ENCODE measurements around the gene WDR86. TPM values are rescaled to one million over a fixed set of nuclear protein-coding genes. Genes with fewer than 3 reads are reported as not detected.
A peak's percentile ranks its signal among the peaks of the same experiment; 100 is the strongest.

The WDR86 gene
- total RNA-seq, 1 experiment from 2014 or later, result not detected

- DNase-seq (ENCODE audit: low read depth), result no peak
Measured at GRCh38 chr7:151380199-151381097, 29.4 kb downstream of the WDR86 start.

DNA sequence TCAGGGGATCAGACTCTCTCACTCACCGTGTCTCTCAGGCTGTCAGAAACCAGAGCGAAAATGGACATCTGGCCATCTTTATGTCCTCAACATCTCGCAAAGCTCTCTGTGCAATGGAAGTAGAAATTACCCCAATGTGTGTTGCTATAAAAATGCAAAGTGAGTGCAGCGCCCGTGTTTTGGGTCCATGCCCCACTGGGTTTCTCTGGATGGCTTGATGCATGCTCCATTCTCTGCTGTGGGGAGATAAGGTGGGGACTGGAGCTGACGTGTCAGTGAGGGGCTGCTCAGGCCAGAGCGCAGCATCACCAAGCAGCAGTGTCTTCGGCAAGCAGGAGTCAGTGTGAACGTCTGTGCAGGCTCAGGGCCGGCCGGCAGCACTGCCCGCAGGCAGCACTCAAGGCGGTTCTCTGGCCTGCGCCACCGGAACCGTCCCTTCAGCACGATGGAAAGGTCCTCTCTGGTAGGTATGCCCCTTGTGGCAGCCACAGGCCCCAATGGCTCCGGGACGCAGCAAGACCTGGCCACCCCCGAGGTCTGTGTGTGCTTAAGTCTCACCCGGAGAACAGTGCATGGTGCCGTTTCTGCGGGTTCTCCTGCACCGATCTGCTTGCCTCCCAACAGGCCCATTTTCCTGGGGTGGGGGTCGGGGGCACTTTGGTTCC, 30.2 kb downstream of the WDR86 start:
- DNase-seq (ENCODE audit: low read depth), result no peak

GRCh38 chr7:151379193-151379520, 30.7 kb downstream of the WDR86 start:
- DNase-seq (ENCODE audit: low read depth), result no peak

- DNase-seq (ENCODE audit: low read depth), result no peak
Measured at GRCh38 chr7:151378496-151379192, 31.2 kb downstream of the WDR86 start.

GRCh38 chr7:151378011-151378410, 31.8 kb downstream of the WDR86 start:
- DNase-seq (ENCODE audit: low read depth), result no peak

GRCh38 chr7:151377406-151377805, 32.4 kb downstream of the WDR86 start:
- no peak for DNase-seq (ENCODE audit: low read depth)

DNA sequence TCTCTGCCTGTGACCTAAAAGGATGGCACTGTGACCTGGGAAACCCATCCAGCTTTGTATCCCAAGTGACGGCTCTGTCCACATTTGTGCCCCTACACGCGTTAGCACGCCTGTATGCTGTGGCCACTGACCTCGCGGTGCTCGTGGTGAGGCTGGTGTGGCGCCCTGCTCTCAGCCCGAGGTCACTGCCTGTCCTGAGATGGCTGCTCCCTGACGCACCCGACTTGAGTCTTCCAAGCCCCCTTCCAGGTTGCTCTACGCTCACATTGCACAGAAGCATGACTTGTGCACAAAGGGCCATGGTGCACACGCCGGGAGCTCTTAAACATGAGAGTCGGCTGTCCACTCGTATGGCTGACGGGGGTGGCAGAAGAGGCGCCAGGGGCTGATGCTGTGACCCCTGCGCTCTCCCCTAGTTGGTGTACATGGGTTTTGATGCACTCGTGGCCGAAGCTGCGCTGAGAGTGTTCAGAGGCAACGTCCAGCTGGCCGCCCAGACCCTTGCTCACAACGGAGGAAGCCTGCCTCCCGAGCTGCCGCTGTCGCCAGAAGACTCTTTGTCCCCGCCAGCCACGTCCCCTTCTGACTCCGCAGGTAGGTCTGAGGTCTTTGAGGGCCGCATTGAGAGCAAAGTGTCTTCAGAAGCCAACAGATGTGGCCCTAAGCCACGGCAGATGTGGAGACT, 33.5 kb downstream of the WDR86 start:
- DNase-seq (ENCODE audit: low read depth), result no peak

- no peak for DNase-seq (ENCODE audit: low read depth)
Measured at GRCh38 chr7:151375530-151376217, 34.2 kb downstream of the WDR86 start.

DNA sequence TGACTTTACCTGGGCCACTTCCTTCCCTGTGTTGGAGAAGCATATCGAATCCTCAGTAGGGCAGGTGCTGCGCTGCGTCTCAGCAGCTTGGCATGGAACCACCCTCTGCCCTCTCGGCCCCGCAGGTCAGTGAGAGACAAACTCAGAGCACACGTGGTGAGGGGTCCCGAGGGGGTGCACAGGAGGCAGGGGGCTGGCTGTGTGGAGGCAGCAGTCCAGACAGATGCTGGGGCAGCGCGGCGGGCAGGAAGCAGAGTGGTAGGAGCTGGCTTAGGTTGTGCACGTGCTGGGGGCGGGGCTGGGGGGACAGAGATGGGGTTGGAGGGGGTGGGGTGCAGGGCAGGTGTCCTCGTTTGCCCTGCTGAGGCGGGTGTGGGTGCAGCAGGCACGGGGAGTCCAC, 35.1 kb downstream of the WDR86 start:
- no peak for DNase-seq (ENCODE audit: low read depth)

DNA sequence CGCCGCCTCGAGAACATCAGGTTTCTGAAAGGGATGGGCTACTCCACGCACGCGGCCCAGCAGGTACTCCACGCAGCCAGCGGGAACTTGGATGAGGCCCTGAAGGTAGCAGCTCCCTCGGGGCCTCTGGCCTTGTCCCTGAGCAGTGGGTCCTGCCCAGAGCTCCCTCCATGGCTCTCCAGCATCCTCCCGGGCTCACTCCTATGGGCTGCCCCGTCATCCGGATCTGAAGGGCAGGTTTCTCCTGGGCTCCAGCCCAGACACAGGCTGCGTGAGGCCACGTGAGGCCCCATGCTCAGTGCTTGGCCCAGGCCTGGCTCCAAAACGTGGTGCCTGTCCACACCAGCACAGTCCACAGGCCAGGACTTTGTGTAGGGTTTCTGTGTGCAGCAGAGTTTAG, 35.7 kb downstream of the WDR86 start:
- no peak for DNase-seq (ENCODE audit: low read depth)

DNA sequence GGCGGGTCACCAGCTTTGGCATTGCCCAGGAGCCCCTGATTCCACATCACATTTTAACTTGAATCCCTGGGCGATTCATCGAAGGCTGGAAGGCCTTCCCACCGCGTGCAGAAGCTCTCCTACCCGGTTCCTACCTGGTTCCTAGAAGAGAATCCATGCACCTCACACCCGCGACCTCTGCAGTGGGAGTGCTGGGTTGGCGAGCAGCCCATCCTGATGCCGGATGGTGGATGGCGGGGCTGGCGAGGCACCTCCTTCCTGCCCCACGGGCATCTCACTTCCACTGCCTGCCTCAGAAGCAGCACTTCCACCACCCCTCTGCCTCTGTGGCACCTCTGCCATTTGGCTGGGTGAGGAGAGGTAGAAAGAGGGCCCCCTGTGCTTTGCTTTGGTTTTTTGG, 36.2 kb downstream of the WDR86 start:
- no peak for DNase-seq (ENCODE audit: low read depth)

- no peak for DNase-seq (ENCODE audit: low read depth)
Measured at GRCh38 chr7:151372612-151373265, 37.1 kb downstream of the WDR86 start.

- DNase-seq (ENCODE audit: low read depth), result no peak
Measured at GRCh38 chr7:151371266-151371665, 38.6 kb downstream of the WDR86 start.

DNA sequence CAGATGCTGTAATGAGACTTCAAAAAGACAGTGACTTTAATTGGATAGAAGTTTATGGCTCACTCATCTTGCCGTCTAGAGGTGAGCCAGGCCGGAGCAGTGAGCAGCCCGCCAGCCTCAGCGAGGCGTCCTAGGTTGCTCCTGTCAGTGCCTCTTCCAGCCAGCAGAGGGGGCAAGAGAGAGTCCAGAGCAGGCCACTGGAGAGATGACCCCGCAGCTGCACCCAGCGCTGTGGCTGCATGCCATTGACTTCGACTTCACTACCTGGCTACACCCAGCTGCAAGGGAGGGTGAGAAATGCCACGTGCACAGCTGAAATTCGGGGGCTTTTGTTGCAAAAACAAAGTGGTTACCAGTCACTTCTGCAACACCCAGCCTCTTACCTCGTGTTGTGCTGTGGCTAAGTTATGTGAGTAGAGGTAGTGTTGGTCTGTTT, 41.7 kb downstream of the WDR86 start:
- DNase-seq (ENCODE audit: low read depth), result peak; percentile 76

DNA sequence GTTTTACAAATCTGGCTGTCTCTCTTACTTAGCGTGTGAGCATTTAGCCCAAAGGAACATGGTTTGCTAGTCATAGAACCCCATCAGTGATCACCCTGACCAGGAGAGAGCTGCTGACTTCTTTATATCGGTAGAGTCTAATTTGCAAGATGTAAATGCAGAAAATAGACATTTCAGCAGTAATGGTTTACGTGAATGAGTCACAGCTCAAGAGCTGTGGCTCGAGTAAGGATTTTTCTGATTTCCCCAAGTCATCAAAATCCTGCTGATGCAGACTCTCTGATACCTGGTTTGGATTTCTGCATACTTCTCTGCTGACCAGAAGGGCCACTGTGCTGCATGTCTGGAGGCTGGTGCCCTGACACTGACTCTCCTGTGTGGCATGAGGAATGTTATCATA, 42.6 kb downstream of the WDR86 start:
- DNase-seq (ENCODE audit: low read depth), result no peak

DNA sequence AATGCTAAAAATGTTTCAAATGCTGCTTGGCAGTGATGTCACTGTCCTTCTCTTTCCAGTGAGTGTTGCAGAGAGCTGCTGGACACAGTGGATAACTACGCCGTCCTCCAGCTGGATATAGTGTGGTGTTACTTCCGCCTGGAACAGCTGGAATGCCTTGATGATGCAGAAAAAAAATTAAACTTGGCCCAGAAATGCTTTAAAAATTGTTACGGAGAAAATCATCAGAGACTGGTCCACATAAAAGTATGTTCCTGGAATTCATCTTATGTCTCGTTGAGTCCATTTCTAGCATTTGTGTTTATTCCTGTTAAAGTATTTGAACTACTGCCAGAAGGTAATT, 43.0 kb downstream of the WDR86 start:
- DNase-seq (ENCODE audit: low read depth), result no peak

DNA sequence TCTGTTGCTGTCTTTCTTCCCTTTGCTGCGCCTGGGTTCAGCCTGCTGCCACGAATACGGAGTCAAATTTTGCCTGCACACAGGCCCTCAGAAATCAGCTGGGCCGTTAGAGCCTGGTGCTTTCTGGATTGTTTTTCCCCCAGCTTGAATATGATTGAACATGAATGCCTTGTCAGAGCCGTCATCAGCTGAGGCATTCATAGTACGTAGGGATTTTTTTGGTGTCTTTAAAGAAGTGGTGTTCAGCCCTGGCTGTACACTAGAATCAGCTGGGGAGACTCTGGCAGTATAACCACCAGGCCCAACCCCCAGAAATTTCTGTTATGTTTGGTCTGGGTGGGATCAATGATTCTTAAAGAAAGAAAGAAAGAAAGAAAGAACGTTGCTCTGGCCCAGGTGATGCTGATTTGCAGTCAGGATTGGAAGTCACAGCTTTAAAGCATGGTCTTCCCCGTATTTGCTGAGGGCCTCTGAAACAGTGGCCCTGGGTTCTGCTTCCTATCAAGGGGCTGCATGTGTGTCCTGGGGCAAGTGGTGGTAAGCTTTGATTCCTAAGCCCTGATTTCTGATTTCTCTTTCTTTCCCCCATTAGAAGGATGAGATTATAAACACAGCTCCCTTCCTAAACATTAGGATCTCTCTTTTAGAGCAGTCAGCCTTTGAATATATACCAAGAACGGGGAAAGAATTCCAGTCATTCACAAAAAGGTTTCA, 43.5 kb downstream of the WDR86 start:
- no peak for DNase-seq (ENCODE audit: low read depth)

- no peak for DNase-seq (ENCODE audit: low read depth)
Measured at GRCh38 chr7:151363182-151363581, 46.7 kb downstream of the WDR86 start.

- no peak for DNase-seq (ENCODE audit: low read depth)
Measured at GRCh38 chr7:151361193-151361959, 48.5 kb downstream of the WDR86 start.
